HCT116 (cell line): Measurements from ENCODE around the gene PCDHGB4.
A peak's percentile ranks its signal among the peaks of the same experiment; 100 is the strongest.

ENCODE experiments used
- CBX3 ChIP-seq: IDR thresholded peaks from 2 replicates; pipeline ENCODE4 v1.6.1; 2012; ENCODE audit warnings: low read depth
- CEBPB ChIP-seq: IDR thresholded peaks from 2 replicates; pipeline ENCODE4 v1.6.1; 2012; ENCODE audit warnings: low read depth
- EGR1 ChIP-seq: IDR thresholded peaks from 2 replicates; pipeline ENCODE4 v1.6.1; 2012; ENCODE audit warnings: low read depth
- EZH2 ChIP-seq: fragments of 200-600 bp; sonication (generic); IDR thresholded peaks from 2 replicates; pipeline ENCODE4 v1.6.1; 2017; ENCODE audit warnings: antibody characterized with exemption, mixed run types
- JUND ChIP-seq: IDR thresholded peaks from 2 replicates; pipeline ENCODE4 v1.6.1; 2012
- POLR2A ChIP-seq: IDR thresholded peaks from 2 replicates; pipeline ENCODE4 v1.7.0; 2011; ENCODE audit warnings: borderline replicate concordance; ENCODE audit not compliant: insufficient read depth, insufficient read length; ENCODE audit errors: extremely low read depth
- POLR2AphosphoS5 ChIP-seq: IDR thresholded peaks from 2 replicates; pipeline ENCODE4 v1.6.1; 2011; ENCODE audit warnings: mild to moderate bottlenecking, low read depth, low read length, moderate library complexity
- SIN3A ChIP-seq: IDR thresholded peaks from 2 replicates; pipeline ENCODE4 v1.6.1; 2012; ENCODE audit warnings: low read depth
- SRF ChIP-seq: IDR thresholded peaks from 2 replicates; pipeline ENCODE4 v1.6.1; 2012; ENCODE audit warnings: low read depth
- TCF7L2 ChIP-seq: IDR thresholded peaks from 2 replicates; pipeline ENCODE4 v1.7.0; 2011; ENCODE audit warnings: borderline replicate concordance, inconsistent platforms; ENCODE audit not compliant: insufficient read depth, insufficient read length; ENCODE audit errors: extremely low read depth
- ZNF274 ChIP-seq: fragments of 200-500 bp; sonication (Bioruptor generic); IDR thresholded peaks from 2 replicates; pipeline ENCODE4 v1.6.1; 2014; ENCODE audit warnings: mild to moderate bottlenecking, low read depth, low read length, inconsistent platforms
- TF ChIP-seq, protein P1 (sequence below), 3 experiments: fragments of 200-600 bp in 1 of 3; sonication (generic) in 1 of 3; IDR thresholded peaks in 2 of 3; conservative IDR thresholded peaks in 1 of 3; 2 replicates each; pipeline ENCODE4 v1.5.1; 2012 to 2017; ENCODE audit warnings: low read depth in 2 of 3, low read length in 2 of 3, antibody characterized with exemption in 1 of 3, borderline replicate concordance in 1 of 3, control low read depth in 1 of 3, mild to moderate bottlenecking in 1 of 3, mixed read lengths in 1 of 3, mixed run types in 1 of 3, moderate library complexity in 1 of 3; ENCODE audit not compliant: insufficient read depth in 1 of 3

DNA sequence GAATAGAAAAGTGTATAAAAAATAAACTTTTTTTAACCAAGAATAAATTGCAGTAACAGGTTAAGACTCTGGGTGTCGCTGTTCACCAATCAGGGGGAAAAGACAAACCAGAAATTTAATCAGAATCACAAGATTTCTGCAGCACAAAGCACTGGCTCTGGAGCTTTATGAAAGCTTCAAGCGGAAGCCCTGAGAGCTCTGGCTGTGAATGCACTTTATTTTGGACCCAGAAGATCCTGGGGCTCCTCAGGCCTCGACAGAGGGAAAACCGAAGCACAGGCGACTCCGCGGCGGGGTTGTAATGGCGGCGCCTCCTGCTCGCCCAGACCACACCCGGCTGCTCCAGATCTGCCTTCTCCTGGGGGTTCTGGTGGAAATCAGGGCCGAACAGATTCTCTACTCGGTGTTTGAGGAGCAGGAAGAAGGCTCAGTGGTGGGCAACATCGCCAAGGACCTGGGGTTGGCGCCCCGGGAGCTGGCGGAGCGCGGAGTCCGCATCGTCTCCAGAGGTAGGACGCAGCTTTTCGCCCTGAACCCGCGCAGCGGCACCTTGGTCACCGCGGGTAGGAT is 32.5 kb upstream of the PCDHGB4 start, which contains the start of gene PCDHGA4:
- TF ChIP-seq EGR1 (no peak), CEBPB (no peak), JUND (no peak), SRF (no peak), CBX3 (no peak), TCF7L2 (no peak), SIN3A (no peak), POLR2A (no peak), EZH2 (no peak), ZNF274 (no peak), POLR2AphosphoS5 (no peak)
- TF ChIP-seq, protein P1, sequence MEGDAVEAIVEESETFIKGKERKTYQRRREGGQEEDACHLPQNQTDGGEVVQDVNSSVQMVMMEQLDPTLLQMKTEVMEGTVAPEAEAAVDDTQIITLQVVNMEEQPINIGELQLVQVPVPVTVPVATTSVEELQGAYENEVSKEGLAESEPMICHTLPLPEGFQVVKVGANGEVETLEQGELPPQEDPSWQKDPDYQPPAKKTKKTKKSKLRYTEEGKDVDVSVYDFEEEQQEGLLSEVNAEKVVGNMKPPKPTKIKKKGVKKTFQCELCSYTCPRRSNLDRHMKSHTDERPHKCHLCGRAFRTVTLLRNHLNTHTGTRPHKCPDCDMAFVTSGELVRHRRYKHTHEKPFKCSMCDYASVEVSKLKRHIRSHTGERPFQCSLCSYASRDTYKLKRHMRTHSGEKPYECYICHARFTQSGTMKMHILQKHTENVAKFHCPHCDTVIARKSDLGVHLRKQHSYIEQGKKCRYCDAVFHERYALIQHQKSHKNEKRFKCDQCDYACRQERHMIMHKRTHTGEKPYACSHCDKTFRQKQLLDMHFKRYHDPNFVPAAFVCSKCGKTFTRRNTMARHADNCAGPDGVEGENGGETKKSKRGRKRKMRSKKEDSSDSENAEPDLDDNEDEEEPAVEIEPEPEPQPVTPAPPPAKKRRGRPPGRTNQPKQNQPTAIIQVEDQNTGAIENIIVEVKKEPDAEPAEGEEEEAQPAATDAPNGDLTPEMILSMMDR (IDR thresholded peaks at IDR 0.05 in 2 of 3, conservative IDR thresholded peaks at IDR 0.05 in 1 of 3; ENCODE audit: borderline replicate concordance in 1 of 3, insufficient read depth in 1 of 3, low read depth in 2 of 3, low read length in 2 of 3) = peak; percentile 32 to 58 (median 48); a peak in 4 of 6 replicates
